Measurements from ENCODE around the gene MEST.

- TF ChIP-seq POLR2A (IDR thresholded peaks at IDR 0.05; ENCODE audit: low read length), result no peak
- no peak for TF ChIP-seq GATA1 (IDR thresholded peaks at IDR 0.05; ENCODE audit: low read depth, low read length)
Measured at GRCh38 chr7:130454959-130455358, 36.9 kb upstream of the MEST start.

All from erythroblast (primary cell).